GM19438 (cell line): ENCODE measurements around the gene APOA4.

Experiments
- ATAC-seq: cut with Tn5 transposase; IDR thresholded peaks from one replicate; pipeline ENCODE4 v1.9.1; 2021; ENCODE audit warnings: low read depth; ENCODE audit not compliant: unreplicated experiment

APOA4 gene

DNA sequence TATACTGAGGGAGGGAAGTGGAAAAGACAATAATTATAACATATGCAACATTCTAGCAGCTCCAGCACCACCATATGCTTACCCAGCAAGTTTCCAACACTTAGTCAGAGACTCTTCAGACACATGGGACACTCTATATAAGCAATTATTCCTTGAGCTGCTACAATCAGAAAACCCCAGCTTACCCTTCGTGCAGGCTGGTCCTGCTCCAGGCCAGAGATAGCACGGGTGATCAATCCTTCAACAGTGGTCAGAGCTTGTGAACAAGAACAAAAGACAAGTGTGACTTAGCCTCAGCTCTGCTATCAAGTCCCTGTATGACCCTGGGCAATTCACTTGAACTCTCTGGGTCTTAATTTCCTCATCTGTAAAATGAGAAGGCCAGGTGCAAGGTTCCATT is 36.8 kb downstream of the APOA4 start:
- no peak for ATAC-seq

DNA sequence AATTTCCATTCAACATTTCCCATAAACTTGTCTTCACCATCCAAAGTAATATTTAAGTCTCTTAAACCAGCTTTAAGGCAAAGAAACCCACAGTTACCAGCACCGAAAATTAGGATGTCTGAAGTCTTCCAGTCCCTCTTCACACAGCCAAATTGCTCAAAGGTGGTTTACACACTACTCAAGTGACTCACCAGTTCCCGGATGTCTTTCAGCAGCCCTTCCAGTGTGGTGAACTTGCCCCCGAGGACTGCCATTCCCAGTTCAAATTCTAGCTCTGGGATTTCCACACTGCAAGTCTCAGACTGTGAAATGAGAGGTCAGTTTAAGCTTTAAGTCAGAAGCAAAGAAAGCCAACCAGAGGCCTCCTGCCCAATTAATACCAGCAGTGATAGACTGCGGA is 40.4 kb downstream of the APOA4 start:
- ATAC-seq = no peak

DNA sequence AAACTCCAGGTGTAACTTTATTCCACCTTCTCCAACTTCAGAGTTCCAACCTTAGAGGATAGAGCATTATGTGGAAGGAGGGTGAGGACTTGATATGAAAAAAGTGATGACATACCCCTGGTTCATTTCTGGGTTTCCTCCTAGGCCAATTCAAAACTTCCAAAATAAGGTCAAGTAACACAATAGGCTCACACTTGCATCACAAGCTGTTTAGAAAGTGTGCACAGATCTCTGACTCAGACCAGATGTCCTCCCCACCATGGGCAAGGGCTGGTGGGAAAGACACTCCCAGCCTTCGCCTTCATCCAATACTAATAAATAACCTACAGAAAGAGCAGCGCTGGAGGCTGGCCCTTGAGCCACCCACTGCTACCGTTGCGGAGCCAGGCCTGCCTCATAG is 44.5 kb downstream of the APOA4 start:
- no peak for ATAC-seq

DNA sequence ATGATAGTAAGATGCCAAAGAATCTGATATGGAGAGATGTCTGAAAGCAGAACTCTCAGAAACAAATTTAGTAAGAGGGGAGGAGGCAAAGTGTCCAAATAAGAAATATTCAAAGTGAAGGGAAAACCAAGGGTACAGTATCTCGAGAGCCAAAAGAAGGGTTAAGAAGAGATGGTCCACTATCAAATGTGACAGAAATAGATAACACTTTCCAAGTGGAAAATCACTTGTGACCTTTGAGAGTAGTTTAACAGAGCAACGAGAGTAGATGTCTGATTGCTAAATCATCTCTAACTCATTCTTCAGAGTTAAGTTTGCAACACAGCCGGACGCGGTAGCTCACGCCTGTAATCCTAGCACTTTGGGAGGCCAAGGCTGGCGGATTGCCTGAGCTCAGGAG is 46.0 kb downstream of the APOA4 start:
- no peak for ATAC-seq

DNA sequence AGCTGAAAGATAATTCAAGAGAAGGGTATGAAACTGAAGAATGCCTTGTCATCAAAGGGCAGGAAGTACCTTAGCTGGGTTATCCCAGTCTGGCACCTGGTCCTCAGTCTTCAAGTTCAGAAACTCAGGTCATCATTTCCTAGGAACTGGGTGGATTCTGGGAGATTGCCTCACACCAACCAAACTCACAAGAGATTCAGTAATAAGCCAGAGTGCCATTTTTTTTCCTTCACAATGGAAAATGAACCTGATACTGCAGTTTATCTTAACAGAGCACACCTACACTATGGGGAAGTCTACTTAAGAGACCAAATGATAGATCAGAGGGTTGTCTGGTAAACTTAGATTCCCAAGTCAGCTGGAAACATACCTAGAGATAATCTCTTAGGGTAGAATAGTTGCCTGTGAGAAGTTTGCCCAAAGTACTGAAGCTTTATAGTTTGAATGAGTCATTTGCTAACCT is 46.6 kb downstream of the APOA4 start:
- no peak for ATAC-seq

DNA sequence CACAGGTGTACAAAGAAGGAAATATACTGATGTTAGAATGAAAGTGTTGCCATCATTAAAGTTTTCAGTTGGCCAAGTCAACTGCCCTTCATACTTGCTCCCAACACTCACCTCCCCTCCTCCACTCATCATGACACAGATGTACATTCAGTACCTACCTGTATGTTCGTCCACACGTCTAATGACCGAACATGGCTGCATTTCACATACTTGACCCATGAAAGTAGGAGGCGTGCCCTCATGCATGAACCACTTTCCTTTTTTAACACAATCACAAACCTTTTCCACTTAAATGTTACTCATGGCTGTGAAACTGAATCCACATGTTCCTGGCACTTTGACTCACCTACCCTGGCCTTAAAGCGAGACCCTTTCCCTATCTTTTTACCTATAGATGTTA is 47.1 kb downstream of the APOA4 start:
- no peak for ATAC-seq

DNA sequence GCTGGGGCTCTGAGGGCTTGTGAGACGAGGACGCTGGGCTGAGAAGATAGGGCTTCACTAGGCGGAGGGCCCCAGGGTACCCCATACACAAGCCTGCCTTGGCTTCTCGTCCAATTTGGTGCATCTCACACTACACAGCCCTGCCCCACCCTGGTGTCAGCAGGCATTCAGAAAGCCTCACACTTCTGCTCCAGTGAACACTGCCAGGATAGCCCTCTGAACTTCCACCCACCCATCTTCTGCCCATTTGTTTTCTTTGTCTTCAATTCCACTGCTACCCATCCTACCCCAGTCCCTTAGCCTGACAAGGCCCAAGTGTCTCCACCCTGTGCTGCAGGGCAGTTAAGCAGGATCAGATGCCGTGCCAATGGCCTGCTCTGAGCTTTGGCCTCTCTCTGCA is 48.4 kb downstream of the APOA4 start:
- no peak for ATAC-seq

DNA sequence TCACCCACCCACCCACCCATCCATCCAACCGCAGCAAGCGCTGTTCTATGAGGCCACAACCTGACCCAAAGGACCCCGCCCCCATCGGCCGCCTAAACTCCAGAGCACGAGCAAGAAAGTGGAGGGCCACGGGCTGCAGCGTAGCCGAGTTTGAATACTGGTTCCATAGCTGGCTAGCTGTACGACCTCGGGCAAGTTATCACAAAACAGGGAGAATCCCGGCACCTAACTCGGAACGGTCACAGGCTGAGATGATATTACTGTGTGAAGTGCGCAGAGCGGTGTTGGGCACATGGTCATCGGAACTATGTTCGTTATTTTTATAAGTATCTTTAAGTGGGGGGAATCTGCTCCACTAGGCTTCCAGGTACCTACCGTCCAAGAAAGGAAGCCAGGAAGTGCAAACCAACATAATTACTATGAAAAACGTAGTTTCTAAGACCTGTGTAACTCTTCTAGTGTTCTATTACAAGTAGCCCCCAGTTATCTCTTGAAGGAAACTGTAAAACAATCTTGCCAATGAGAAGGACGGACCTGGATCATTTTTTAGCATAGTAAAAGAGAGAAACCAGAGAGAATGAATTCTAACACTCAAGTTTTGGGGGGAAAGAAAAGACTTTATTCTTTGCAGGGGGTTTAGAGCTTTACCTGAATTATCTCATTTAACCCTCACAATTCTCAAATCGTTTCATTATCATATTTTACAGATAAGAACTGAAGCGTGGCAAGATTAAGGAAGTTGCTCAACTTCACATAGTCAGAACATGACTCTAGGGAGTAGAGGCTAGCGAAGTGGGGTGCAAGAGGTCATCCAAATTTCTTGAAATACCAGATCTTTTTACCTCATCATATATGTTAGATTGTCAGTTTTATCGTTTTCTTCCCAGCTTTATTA is 49.7 kb downstream of the APOA4 start:
- peak; percentile 45 for ATAC-seq

DNA sequence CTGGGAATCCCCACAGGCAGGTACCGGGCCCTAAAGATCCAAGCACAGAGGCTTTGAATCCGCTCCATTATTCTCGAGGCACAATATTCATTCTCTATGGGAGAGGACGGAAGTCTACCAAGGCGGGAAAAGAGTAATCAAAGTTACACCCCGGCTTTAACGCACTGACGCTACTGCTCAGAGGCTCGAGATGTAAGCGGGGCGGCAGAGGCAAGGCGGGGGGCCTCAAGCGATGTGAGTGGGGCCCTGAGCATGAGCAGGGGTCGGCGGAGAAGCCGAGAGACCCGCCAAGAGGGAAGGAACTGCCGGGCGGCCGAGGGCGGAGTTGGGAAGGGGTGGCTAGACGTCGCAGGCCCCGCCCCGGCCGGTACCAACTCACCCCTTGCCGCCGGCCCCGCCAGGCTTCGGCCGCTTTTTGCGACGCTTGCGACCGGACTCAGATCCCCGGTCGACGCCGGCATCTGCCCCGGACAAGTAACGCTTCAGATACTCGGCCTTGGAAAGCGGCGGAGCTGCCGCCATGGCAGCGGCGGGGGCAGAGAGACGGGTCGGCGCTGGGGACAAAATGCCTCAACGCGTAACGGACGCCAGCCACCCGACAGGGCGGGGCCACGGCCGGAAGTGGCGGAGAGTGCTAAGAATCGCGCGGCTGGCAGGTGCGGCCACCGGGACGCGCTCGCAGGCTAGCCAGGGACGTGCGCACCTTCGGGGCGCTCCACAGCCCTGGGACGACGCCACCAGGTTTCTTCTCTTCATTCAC is 50.5 kb downstream of the APOA4 start, which contains the start of gene BUD13:
Gene BUD13, minus strand, starts transcription at position 545 of the 760 bp plus-strand sequence. Its CDS starts 23 bp downstream, at position 522.
- ATAC-seq = peak; percentile 78

DNA sequence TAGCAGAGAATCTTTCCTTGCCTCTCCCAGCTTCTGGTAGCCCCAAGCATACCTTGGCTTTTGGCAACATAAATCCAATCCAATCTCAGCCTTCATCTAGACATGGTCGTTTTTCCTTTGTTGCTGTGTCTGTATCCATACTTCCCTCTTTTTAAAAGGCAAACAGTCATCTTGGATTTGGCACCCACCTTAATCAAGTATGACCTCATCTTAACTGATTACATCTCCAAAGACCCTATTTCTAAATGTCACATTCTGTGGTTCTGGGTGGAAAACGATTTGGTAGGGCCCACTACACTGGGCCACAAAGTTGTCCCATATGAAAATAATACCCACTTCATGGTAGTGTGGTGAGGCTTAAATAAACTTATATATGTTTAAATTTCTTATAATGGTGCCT is 51.2 kb downstream of the APOA4 start:
- no peak for ATAC-seq
